DND-41 (cell line): ENCODE data around the gene TMA7.

Experiments used
- EZH2 ChIP-seq: IDR thresholded peaks from 3 replicates; pipeline ENCODE4 v1.6.1; 2012; ENCODE audit warnings: borderline replicate concordance, low read depth, mild to moderate bottlenecking, moderate library complexity, low read length, inconsistent platforms; ENCODE audit not compliant: severe bottlenecking
- TF ChIP-seq, protein P1 (sequence below): IDR thresholded peaks from 2 replicates; pipeline ENCODE4 v1.5.1; 2012; ENCODE audit warnings: borderline replicate concordance, low read length, moderate library complexity, mild to moderate bottlenecking; ENCODE audit not compliant: poor library complexity, severe bottlenecking; ENCODE audit errors: extremely low read depth

DNA sequence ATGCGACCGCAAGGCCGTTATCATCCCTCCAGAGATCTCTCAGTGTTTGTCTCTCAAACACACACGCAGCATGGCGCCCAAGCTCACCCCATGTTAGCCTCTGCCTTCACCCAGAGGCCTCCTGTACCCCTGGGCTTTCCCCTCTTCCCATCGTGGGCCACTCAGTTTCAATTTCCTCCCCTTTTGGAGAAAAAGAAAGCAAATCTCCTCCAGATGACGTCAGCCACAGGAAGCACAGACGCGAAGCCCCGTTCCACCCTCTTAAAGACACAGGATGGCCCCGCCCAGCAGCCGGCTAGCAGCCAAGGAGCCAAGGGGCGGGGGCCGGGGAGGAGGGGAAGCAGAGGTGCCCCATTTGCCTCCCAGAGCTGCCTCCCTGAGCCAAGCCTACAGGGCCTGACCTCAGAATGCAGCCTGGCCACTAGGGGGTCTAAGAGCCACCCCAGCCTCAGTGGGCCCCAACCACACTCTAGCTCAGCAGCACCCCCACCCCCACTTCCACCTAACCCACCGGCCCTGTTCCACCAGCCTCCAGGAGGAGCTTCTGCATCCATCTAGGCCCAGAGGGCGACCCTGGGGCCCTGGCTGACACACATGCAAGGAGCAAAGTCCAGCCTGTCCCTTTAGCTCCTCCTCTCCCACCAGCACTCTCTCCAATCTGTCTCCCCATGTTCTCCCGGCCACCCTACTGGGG, 33.0 kb downstream of the TMA7 start:
- TF ChIP-seq, protein P1, sequence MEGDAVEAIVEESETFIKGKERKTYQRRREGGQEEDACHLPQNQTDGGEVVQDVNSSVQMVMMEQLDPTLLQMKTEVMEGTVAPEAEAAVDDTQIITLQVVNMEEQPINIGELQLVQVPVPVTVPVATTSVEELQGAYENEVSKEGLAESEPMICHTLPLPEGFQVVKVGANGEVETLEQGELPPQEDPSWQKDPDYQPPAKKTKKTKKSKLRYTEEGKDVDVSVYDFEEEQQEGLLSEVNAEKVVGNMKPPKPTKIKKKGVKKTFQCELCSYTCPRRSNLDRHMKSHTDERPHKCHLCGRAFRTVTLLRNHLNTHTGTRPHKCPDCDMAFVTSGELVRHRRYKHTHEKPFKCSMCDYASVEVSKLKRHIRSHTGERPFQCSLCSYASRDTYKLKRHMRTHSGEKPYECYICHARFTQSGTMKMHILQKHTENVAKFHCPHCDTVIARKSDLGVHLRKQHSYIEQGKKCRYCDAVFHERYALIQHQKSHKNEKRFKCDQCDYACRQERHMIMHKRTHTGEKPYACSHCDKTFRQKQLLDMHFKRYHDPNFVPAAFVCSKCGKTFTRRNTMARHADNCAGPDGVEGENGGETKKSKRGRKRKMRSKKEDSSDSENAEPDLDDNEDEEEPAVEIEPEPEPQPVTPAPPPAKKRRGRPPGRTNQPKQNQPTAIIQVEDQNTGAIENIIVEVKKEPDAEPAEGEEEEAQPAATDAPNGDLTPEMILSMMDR: peak; percentile 57
- no peak for TF ChIP-seq EZH2
